ENCODE measurements around the gene SERPINB5. TPM values are rescaled to one million over a fixed set of nuclear protein-coding genes. Genes with fewer than 3 reads are reported as not detected.

Gene SERPINB5
- total and polyA plus RNA-seq, 2 of the 13 experiments (the other 11 are each of a cell fraction or from before 2014, with no cell fraction given): not detected

DNA sequence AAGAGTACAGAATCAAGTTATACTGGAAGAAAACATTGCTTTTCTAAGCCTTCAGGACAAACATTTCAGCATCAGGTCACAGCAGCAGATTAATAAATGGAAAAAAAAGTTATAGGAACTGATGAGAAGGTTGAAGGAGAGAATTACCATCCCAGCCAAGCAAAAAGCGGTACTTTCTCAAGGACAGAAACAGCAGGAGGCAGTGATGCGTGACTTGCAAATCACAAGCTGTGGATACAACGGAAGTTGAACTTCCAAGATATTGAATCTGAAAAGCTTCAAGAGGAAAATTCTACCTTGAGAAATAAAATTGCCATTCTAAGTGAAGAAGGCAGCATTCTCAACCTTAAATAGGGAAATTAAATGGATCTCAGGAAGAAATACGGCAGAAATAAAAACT, 46.9 kb downstream of the SERPINB5 start (continued):
- TF ChIP-seq ZNF180 (CRISPR knock-in tag; IDR thresholded peaks at IDR 0.05; ENCODE audit: borderline replicate concordance, low read depth): no peak
- no peak for TF ChIP-seq ZNF30 (CRISPR knock-in tag; IDR thresholded peaks at IDR 0.05)
- TF ChIP-seq GABPB1 (CRISPR knock-in tag; IDR thresholded peaks at IDR 0.05): no peak

GRCh38 chr18:63527251-63527650, 50.5 kb downstream of the SERPINB5 start:
- Histone ChIP-seq H4K20me1 (ENCODE audit: insufficient read depth, low read length) (no peaks in the 10 kb centered on the region), H3K9ac (ENCODE audit: insufficient read depth, low read depth, low read length) (no peak overlapping the region), H2AFZ (ENCODE audit: low read length) (no peak overlapping the region), H3K27me3 (ENCODE audit: control insufficient read depth in 1 of 2, insufficient read depth in 2 of 2, low read length in 2 of 2) (no peaks in the 10 kb centered on the region), H3K4me2 (ENCODE audit: low read depth, low read length) (no peak overlapping the region), H3K4me1 (ENCODE audit: insufficient read depth, low read length) (no peaks in the 10 kb centered on the region), H3K79me2 (ENCODE audit: insufficient read depth, low read length) (no peaks in the 10 kb centered on the region), H3K27ac (ENCODE audit: extremely low read length, insufficient read depth, low read length) (no peak overlapping the region), H3K4me3 (replicated peaks in 1 of 3; ENCODE audit: insufficient read depth in 1 of 3, low read depth in 2 of 3, low read length in 3 of 3) (no peak overlapping the region), H3K36me3 (replicated peaks in 1 of 2; ENCODE audit: control insufficient read depth in 1 of 2, insufficient read depth in 2 of 2, low read length in 2 of 2) (no peaks in the 10 kb centered on the region), H3K9me3 (ENCODE audit: low read length) (no peaks in the 10 kb centered on the region)
- POLR2A ChIA-PET: no interaction called here
- no TSS peak for BruUV-seq (replicated peaks)
- in situ Hi-C loops (cut with HindIII; ENCODE audit: extremely low pct_ligation_motif_present, low pct_unique_long_range_greater_than_20kb): no loop called here
- ATAC-seq (no peak), FAIRE-seq (no peak), DNase-seq (ENCODE audit: low spot score) (no peak)
- CTCF ChIA-PET (ENCODE audit: low intra/inter-chr PET ratio, low total read pairs): no interaction called here
- intact Hi-C loops (cut with micrococcal nuclease; ENCODE audit: unreplicated experiment): no loop called here
- no peak for TF ChIP-seq SOX13 (IDR thresholded peaks at IDR 0.05)
- TF ChIP-seq SOX13 (CRISPR knock-in tag; conservative IDR thresholded peaks at IDR 0.05 in 1 of 2, IDR thresholded peaks at IDR 0.05 in 1 of 2): no peak
- no peak for TF ChIP-seq USF2 (IDR thresholded peaks at IDR 0.05; ENCODE audit: low read depth, low read length)
- TF ChIP-seq USF2 (CRISPR knock-in tag; IDR thresholded peaks at IDR 0.05; ENCODE audit: borderline replicate concordance): no peak
- TF ChIP-seq CAMTA2 (CRISPR knock-in tag; IDR thresholded peaks at IDR 0.05; ENCODE audit: borderline replicate concordance): no peak
- no peak for TF ChIP-seq ZNF891 (CRISPR knock-in tag; IDR thresholded peaks at IDR 0.05)
- no peak for TF ChIP-seq AGO2 (optimal IDR thresholded peaks at IDR 0.05; ENCODE audit: low read depth, low read length)
- no peak for TF ChIP-seq ZNF766 (CRISPR knock-in tag; IDR thresholded peaks at IDR 0.05; ENCODE audit: borderline replicate concordance)
- no peak for TF ChIP-seq HDAC6 (IDR thresholded peaks at IDR 0.05; ENCODE audit: low read depth, low read length)
- TF ChIP-seq ZMYM3 (CRISPR knock-in tag; IDR thresholded peaks at IDR 0.05): no peak
- TF ChIP-seq, protein P1, sequence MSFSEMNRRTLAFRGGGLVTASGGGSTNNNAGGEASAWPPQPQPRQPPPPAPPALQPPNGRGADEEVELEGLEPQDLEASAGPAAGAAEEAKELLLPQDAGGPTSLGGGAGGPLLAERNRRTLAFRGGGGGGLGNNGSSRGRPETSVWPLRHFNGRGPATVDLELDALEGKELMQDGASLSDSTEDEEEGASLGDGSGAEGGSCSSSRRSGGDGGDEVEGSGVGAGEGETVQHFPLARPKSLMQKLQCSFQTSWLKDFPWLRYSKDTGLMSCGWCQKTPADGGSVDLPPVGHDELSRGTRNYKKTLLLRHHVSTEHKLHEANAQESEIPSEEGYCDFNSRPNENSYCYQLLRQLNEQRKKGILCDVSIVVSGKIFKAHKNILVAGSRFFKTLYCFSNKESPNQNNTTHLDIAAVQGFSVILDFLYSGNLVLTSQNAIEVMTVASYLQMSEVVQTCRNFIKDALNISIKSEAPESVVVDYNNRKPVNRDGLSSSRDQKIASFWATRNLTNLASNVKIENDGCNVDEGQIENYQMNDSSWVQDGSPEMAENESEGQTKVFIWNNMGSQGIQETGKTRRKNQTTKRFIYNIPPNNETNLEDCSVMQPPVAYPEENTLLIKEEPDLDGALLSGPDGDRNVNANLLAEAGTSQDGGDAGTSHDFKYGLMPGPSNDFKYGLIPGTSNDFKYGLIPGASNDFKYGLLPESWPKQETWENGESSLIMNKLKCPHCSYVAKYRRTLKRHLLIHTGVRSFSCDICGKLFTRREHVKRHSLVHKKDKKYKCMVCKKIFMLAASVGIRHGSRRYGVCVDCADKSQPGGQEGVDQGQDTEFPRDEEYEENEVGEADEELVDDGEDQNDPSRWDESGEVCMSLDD (CRISPR knock-in tag; IDR thresholded peaks at IDR 0.05; ENCODE audit: borderline replicate concordance): no peak
- no peak for TF ChIP-seq SOX6 (IDR thresholded peaks at IDR 0.05)
- no peak for TF ChIP-seq SOX6 (CRISPR knock-in tag; IDR thresholded peaks at IDR 0.05)
- TF ChIP-seq ZNF34 (CRISPR knock-in tag; IDR thresholded peaks at IDR 0.05; ENCODE audit: borderline replicate concordance): no peak
- TF ChIP-seq PREB (CRISPR knock-in tag; IDR thresholded peaks at IDR 0.05): no peak
- TF ChIP-seq ZNF24 (IDR thresholded peaks at IDR 0.05): no peak
